Stimulated activated CD4-positive, alpha-beta T cell treated with anti-CD3 and anti-CD28 coated beads, Interleukin-2, amount 100 ng/mL, for 48 hours (primary cell): ENCODE results near the gene GSTK1.
"Not testable (repeated sequence)": the region's sequence is repeated elsewhere in the genome, so short reads cannot be mapped to it uniquely, and the experiment has no call there.

Source experiments
- DNase-seq, 2 donors: peaks; one replicate each; pipeline ENCODE4 v3.0.0-alpha.2; 2020

GSTK1 gene

DNA sequence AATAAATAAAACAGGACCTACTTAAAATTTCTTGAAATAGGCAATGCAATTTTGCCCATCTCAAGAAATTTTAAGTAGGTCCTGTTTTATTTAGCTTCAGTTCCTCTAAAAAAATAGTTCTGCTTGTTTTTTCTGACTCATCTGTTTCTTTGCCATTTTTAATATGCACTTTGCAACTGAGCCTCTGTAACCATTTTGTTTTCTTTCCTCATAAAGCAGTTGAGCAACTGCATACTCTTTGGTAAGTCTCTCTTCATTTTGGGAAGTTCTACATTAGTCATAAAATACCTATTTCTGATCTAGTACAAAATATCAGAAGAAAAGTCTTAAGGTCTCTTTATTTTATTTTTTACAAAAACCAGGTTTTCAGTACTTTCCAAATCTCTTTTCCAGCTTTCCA, 23.4 kb upstream of the GSTK1 start:
- DNase-seq = no peak

DNA sequence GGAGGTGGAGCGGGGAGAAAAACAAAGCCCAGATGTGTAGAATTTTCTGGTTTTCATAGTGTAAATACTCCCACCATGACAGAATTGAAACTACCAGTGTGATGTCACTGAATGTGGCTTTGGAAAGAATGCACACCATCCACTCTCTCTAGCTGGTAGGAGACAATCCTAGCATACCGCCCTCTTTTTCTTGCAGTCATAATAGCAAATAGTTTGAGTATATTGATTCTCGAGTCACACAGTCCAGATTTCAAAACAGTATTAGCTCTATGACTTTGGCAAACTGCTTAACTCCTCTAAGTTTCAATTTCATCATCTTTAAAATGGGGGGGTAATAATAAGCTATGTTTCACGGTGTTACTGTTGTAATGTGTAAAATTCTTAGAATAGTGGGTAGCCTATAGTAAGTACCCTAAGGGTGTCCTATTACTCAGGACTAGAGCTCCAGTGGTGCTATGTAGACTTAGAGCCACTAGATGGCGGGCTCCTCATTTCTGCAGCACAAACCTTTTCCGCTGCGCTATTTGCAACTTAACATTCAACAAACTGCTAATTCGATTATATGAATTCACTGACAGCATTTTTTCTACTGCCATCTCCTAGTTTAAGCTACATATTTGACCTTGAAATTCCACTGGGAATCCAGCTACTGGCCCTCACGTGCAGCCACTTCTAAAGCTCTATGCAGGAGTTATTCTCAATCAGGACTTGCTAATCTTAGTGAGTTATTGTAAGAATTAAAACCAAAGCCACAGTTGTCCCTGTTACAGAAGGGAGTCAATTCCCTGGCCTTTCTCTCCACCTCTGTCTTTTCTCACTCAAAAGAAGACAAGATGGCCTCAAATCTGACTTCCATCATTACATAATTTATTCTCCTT, 22.7 kb upstream of the GSTK1 start:
- peak; percentile 44 to 49 for DNase-seq

DNA sequence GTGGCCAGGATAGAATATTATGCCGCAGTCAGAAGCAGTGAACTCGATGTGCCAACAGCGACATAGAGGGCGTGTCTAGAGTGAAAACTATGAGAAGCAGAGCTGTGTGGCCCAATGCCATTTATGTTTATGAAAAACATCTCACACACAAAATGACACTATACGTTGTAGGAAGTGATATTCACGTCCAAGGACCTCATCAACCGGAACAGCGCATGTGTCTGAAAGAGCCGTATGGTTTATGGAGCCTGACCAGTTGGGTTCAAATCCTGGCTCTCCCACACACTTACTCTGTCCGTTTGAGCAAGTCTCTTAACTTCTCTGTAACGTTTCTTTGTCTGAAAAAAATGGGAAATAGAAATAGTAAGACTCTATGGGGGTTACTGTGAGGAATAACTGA, 20.9 kb upstream of the GSTK1 start:
- DNase-seq = no peak

DNA sequence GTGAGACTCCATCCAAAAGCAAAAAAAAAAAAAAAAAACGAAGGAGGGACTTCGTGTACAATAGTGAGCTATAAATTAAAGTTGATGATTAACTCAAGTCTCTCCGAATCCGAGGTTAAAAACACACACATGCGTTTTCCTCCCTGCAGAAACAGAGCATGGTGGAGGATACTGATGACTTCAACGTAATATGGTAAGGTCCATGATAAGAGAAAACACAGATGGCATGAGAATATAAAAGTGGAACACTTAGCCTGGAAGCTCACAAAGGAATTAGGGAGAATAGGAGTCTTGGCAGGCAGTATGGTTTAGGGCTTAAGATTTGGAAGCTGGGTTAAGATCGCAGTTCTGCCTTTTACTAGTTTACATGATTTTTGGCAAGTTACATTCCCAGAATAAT, 20.1 kb upstream of the GSTK1 start:
- no peak for DNase-seq

DNA sequence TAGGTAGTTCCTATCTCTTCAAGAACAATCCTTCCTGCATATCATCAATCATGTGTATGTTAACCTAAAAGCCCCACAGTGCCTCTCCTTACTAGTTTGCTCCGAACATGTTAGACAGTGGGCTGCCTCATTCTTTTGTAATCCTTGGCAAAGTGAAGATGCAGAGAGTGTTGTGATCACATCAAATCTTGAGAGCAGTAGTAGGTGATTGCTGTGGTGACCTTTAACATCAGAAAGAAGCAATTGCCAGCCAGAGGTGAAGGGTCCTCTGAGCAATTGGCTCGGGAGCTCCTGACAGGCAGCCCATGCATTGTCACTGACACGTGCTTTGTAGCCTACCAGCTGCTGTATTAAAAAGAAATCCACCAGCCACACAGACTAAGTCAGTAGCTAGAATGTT, 19.6 kb upstream of the GSTK1 start:
- no peak for DNase-seq

DNA sequence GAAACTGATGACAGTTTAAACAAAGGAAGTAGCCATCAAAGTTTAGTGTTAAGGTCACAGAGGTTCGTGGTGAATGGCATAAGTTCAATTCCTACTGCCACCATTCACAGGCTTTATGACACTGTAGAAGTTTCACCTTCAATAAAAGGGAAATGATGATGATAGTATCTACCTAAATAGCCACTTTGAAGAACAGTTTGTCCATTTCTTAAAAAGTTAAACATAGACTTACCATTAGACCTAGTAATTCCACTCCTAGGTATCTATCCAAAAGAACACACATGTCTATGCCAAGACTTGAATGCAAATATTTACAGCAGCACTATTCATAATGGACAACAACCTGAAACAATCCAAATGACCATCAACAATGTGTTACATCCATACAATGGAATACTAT, 18.9 kb upstream of the GSTK1 start:
- no peak for DNase-seq

DNA sequence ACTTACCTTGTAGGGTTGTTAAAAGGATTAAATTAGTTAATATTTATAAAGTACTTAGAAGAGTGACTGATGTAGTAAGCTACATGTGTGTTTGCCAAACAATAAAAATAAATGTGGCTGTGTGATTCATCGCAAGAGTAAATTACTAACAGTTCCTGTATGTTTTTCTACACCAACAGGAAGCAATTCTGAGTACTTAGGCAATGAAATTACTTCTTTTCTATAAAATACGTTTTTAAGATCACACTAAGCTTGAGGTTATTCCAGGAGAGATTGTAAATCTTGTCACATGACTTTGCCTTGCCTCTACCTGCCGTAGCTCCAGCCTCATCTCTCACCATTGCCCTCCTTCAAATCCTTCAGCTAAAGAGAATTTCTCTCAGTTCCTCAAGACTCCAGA, 18.1 kb upstream of the GSTK1 start:
- DNase-seq = no peak

DNA sequence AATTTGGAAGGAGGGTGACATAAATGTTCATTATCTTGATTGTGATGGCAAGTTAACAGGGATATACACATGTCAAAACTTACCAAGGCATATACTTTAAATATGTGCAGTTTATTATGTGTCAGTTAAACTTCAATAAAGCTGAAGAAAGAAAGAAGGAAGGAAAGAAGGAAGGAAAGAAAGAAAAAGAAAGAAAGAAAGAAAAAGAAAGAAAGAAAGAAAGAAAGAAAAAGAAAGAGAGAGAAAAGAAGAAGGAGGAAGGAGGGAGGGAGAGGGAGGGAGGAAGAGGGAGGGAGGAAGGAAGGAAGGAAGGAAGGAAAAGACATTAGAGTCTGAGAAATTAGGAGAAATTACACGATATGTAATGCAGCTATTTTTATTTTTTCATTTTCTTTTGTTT, 15.9 kb upstream of the GSTK1 start:
- no peak for DNase-seq

DNA sequence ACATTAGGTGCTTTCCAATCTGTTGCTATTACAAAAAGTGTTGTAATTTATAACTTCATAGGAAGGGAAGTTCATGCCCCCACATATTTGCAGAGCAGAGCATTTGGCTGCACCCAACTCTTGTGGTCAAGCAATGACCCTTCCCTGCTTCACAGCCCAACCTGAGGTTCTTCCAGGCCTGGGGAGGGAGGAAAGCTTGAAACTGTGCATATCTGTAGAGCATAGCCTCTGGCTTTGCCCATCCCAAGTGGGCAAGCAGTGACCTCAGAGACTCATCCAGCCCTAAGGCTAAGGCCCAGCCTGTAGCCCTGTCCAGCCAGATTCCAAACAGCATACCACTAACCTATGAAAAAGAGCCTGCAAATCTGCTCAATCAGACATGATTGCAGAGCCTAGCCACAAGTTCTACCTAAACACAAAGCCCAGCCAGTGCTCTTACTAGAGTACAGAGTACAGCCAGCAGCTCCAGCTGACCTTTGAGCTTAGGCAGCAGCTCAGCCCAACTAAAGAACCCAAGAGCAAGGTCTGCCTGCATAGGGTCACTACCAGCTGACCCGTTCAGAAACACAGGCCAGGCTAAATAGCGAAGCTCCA, 14.4 kb upstream of the GSTK1 start:
- DNase-seq = no peak

DNA sequence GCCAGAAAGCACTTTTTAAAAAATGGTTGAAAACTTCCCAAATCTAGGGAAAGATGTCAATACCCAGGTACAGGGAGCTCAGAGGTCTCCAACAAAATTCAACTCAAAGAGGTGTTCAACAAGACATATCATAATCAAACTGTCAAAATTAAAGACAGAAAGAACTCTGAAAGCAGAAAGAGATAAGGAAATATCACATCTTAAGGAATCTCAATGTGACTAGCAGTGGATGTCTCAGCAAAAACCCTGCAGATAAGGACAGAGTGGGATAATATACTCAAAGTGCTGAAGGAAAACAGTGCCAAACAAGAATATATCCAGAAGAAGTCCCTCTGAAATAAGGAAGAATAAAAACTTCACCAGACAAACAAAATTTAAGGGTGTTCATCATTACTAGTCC, 13.0 kb upstream of the GSTK1 start:
- no peak for DNase-seq

DNA sequence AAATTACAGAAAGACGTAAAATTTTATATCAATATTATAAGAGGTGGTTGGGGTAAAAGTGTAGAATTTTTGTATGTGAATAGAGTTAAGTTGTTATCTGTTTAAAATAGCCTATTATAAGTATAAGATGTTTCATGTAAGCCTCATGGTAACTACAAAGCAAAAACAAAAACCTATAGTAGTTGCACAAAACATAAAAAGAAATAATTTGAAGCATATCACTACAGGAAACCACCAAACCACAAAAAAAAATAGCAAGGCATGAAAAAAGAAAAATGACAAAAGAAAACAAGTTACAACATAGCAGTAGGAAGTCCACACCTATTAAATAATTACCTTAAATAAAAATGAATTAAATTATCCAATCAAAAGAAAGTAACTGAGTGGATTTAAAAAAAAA, 12.4 kb upstream of the GSTK1 start:
- no peak for DNase-seq

DNA sequence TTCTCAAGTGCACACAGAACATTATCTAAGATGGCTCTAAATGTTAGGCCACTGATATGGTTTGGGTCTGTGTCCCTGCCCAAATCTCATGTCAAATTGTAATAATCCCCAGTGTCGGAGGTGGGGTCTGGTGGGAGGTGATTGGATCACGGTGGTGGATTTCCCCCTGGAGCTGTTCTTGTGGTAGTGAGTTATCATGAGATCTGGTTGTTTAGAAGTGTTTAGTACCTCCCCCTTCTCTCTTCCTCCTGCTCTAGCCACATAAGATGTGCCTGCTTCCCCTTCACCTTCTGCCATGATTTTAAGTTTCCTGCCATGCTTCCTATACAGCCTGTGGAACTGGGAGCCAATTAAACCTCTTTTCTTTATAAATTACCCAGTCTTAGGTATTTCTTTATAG, 11.2 kb upstream of the GSTK1 start:
- DNase-seq = no peak

DNA sequence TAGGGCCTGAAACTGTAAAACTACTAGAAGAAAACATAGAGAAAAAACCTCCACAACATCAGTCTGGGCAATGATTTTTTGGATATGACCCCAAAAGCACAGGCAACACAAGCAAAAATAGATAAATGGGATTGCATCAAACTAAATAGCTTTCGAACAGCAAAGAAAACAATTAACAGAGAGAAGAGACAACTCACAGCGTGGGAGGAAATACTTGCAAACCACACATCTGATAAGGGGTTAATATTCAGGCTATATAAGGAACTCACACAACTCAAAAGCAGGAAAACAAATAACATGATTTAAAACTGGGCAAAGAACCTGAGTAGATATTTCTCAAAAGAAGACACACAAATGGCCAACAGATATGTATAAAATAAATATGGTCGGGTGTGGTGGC, 7.7 kb upstream of the GSTK1 start:
- no peak for DNase-seq

DNA sequence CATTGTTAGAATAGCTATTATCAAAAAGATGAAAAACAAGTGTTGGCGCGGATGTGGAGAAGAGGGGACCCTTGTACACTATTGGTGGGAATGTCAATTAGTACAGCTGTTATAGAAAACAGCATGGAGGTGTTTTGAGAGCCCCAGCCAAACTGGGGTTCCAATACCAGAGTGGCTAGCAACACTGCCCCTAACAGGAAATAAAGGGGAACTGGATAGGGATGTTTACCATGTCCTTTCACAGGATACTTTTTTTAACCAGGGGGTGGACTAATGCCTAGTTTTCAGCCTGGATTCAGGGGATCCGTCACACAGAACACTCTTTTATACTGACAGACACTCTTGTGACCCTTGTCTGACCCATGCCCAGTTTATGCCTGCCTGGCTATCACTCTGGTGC, 6.9 kb upstream of the GSTK1 start:
- no peak for DNase-seq

DNA sequence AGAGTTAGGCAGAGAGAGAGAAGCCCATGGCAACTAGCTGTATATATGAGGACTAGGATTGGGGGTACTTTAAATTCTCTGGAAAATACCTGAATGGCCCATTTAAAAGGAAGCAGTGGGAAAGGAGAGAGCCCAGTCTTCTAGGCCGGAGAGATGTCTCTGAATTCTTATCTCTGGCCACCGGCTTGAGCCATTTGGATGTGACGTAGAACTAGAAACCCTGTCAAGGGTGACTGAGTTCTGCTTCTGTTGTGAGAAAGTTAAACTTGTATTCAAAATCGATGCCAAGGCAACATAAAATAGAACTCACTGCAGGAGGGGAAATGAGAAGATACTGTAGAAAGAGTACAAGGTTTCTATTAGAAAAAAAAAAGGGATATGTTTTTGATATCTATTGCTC, 6.3 kb upstream of the GSTK1 start:
- DNase-seq = no peak

DNA sequence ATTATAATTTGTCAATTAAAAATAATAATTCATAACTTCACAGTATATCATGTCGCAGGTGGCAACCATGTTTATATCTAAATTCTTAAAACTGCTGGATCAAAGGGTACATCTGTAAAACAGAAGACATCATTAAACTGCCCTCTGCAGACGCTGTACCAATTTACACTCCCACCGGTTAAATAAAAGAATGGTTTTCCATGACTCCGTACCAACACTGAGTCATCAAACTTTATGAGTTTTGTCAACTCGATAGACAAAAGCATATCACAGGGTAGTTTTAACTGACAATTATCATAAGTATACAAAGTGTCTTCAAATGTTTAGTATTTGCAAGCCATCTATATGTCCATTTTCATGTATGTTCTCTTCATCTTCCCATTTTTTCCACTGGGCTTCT, 5.7 kb upstream of the GSTK1 start:
- DNase-seq = no peak

DNA sequence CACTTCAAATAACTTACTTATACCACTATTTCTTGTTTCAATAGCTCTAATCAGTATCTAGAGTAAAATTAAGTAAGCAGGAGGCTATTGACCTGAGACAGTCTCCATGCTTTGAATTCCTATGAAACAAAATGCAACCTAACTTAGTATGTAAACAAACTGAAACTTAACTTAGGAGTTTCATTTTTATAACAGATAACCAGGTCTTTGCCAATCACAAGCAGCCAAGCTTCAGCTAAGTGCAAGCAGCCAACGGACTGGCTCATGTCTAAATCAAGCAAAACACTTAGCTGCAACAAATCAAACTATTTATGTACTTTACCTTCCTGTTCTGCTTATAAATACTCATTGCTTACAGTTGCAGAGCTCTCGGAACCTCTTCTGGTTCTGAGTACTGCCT, 4.4 kb upstream of the GSTK1 start:
- no peak for DNase-seq

DNA sequence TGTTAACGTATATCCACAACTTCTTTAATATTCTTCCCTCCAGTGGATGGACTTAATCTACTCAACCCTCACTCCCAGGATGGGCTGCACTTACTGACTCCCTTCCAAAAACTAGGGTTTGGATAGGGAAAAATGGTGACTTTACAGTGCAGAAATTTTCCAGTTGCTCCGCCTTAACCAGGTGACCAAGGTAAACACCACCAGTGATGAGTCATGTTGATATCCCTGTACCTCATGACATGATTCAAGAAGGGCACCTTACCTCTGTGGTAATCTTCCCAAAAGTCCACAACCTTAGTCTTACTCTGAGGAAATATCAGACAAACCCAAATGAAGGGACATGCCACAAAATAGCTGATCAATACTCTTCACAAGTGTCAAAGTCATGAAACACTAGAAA, 3.5 kb upstream of the GSTK1 start:
- no peak for DNase-seq

DNA sequence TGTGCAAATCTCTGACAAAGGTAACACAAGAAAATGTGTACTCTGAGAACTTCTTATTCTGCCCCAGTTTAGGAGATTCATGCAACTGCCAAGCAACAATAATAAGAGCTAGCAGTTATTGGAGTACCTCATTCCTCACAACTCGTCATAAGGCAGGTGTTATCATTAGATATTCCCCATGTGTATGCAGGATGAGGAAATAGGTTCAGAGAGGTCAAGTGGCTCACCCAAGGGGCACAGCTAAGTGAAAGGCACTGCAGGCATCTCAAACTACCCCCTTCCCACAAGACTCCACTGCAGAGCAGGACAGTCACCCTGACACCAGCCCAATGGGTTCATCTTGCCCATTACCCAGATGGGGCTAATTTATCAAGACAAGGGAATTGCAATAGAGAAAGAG, 1.3 kb upstream of the GSTK1 start:
- DNase-seq = no peak

DNA sequence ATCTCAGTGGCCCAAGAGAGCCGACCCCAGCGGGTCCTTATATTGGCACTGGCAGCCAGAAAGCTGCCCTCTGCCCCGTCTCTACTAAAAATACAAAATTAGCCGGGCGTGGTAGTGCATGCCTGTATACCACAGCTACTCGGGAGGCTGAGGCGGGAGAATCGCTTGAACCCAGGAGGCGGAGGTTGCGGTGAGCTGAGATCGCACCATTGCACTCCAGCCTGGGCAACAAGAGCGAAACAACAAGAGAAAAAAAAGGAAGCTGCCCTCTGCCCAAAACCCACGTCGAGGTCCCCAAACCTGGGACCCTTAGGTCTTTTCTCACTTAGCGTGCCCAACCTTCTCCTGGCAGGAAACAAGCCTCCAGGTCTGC, 941 bp downstream of the GSTK1 start:
- not testable (repeated sequence) for DNase-seq

DNA sequence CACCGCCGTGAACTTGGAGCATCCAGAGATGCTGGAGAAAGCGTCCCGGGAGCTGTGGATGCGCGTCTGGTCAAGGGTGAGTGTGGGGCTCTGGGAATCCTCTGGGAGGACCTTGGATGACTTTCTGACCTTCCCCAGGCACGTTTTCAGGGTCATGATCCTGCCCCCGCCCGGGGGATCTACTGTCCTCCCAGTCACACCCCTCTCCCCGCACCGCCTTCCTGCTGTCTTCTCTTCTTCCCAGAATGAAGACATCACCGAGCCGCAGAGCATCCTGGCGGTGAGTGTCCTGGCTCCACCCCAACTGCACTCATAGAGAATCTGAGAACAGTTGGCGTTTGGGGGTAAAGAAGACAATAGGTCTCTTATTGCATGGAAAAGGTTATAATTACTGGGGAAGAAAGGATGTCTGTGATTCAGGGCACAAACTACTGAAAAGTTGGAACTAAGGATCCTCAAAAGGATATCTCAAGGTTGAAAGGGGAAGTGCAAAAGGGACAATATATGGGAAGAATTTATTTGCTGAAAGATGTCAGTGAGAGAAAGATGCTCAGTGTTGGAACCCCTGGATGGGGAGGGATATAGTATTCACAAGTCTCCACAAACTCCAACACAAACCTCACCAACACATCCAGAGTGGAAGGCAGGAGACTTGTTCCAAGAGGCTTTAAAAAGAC, 1.9 kb downstream of the GSTK1 start:
- no peak for DNase-seq

DNA sequence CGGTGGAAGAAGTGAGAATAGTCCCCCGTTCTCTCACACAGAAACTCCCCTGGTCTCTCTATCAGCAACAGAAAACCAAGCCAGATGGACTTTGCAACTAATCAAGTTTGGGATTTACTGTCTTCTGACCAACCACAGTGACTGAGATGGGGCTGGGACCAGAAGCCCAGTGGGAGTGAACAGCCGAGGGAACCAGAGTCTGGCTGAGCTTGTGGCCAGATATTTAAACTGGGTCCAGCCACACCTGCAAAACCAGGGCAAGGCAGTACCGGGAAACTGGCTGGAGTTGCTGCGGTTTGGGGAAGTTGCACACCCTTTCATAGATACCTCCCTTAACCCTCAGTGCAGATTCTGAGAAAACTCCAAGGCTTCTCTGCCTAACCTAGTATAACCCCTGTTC, 6.0 kb downstream of the GSTK1 start:
- DNase-seq = no peak

DNA sequence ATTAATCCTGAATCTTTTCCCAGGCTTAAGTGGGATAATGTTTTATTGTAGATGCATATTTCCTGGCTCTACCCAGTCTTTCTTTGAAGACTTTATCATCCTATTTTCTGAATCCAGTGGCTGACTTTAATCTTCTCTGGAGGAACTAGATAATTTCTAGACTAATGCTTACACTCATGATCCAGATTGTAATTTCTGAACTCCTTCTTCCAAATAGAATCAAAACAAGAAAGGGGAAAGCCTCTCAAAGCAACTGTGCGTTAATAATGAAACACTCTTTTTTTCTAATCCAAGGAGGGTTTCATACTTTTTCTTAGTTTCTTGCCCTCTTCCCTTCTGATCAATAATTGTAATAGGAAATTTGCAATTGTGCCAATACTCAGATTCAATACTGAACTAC, 8.0 kb downstream of the GSTK1 start:
- no peak for DNase-seq

DNA sequence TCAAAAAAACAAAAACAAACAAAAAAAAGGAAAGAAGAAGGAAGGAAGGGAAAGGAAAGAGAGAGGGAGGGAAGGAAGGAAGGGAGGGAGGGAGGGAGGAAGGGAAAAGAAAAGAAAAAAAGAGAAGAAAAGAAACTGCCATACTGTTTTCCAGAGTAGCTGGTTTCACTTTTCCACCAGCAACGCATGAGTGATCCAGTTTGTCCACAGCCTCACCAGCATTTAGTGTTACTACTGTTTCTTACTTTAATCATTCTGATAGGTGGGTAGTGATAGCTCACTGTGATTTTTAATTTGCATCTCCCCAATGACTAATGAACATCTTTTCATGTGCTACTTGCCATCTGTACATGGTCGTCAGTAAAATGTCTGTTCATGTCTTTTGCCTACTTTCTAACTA, 9.6 kb downstream of the GSTK1 start:
- DNase-seq = no peak
